K562 (cell line): ENCODE results near the gene NUMB. TPM values are rescaled to one million over a fixed set of nuclear protein-coding genes. Genes with fewer than 3 reads are reported as not detected.
A peak's percentile ranks its signal among the peaks of the same experiment; 100 is the strongest.

Experiments used
- FIP1L1 ChIP-seq: fragments of 200-400 bp; formaldehyde crosslinking; IDR thresholded peaks from 2 replicates; pipeline ENCODE4 v1.6.1; 2018; ENCODE audit warnings: mild to moderate bottlenecking, low read depth, low read length; ENCODE audit not compliant: poor library complexity, severe bottlenecking
- L3MBTL2 ChIP-seq: fragments of 450-650 bp; IDR thresholded peaks from 2 replicates; pipeline ENCODE4 v1.6.1; 2016; ENCODE audit warnings: mild to moderate bottlenecking, moderate library complexity
- MGA ChIP-seq: fragments of 450-650 bp; IDR thresholded peaks from 2 replicates; pipeline ENCODE4 v1.6.1; 2016; ENCODE audit warnings: mild to moderate bottlenecking, moderate library complexity
- MITF ChIP-seq: IDR thresholded peaks from 2 replicates; pipeline ENCODE4 v1.6.1; 2014; ENCODE audit warnings: antibody characterized with exemption
- NFRKB ChIP-seq: fragments of 450-650 bp; IDR thresholded peaks from 2 replicates; pipeline ENCODE4 v1.6.1; 2016; ENCODE audit warnings: low read depth
- RBFOX2 ChIP-seq: fragments of 200-400 bp; formaldehyde crosslinking; IDR thresholded peaks from 2 replicates; pipeline ENCODE4 v1.6.1; 2017; ENCODE audit warnings: low read depth, mild to moderate bottlenecking, low read length, moderate library complexity
- YY1 ChIP-seq, 3 experiments: IDR thresholded peaks; 2 replicates each; pipeline ENCODE4 v1.6.1; 2011; ENCODE audit warnings: low read length in 2 of 3, mild to moderate bottlenecking in 2 of 3, moderate library complexity in 2 of 3, borderline replicate concordance in 1 of 3, control low read depth in 1 of 3, low read depth in 1 of 3; ENCODE audit not compliant: insufficient read depth in 3 of 3, insufficient replicate concordance in 2 of 3, control insufficient read depth in 1 of 3, insufficient read length in 1 of 3; ENCODE audit errors: extremely low read depth in 1 of 3
- ZBTB9 ChIP-seq: fragments of 450-650 bp; formaldehyde crosslinking; IDR thresholded peaks from 2 replicates; pipeline ENCODE4 v1.4.0; 2020; ENCODE audit warnings: mild to moderate bottlenecking, moderate library complexity
- ZNF282 ChIP-seq: sonication (generic); formaldehyde crosslinking; IDR thresholded peaks from 2 replicates; pipeline ENCODE4 v1.8.1; 2023; ENCODE audit warnings: missing genetic modification reagents
- polyA plus RNA-seq, 8 experiments: library from polyadenylated mRNA; depleted of rRNA in 4 of 8; stranded (reverse) in 5 of 8; unstranded in 3 of 8; fragments of >200 nt; fragmentation: Nextera tagmentation in 2 of 8; fragmentation: Illumina TruSeq in 1 of 8; extraction: Ambion mirVana in 2 of 8; extraction: Trizol in 1 of 8; gene quantifications; 2 replicates each; pipeline versions ENCODE4 v1.2.1 to v1.2.3, GENCODE V29; 2011 to 2014; ENCODE audit warnings: inconsistent platforms in 1 of 8, missing spikeins in 1 of 8
- total RNA-seq, 7 experiments: library from RNA; depleted of rRNA in 6 of 7; stranded (reverse); fragments of >200 nt in 6 of 7; fragmentation: Illumina TruSeq in 2 of 7; extraction: Trizol in 2 of 7; gene quantifications; 2 replicates each; pipeline versions ENCODE4 v1.2.1 to v1.2.3, GENCODE V29; 2011 to 2021; ENCODE audit warnings: low replicate concordance in 1 of 7

The NUMB gene
- total and polyA plus RNA-seq, 9 of the 15 experiments (the other 6 are each of a cell fraction or from before 2014, with no cell fraction given): 13.5 to 54.0 (median 32.3) TPM

GRCh38 chr14:73491256-73492042 lies 33.1 kb upstream of the NUMB start (continued):
- TF ChIP-seq ZNF282 (CRISPR knock-in tag) (0 out of 2 replicates have a peak, but pooled peaks have one; percentile 62), YY1 (IDR thresholded peaks at IDR 0.05; ENCODE audit: borderline replicate concordance in 1 of 3, control insufficient read depth in 1 of 3, extremely low read depth in 1 of 3, insufficient read depth in 3 of 3, insufficient read length in 1 of 3, insufficient replicate concordance in 2 of 3, low read depth in 1 of 3, low read length in 2 of 3) (peak in 1 of 3 experiments; percentile 65), L3MBTL2 (peak; percentile 14), MGA (peak; percentile 64), MITF (no peak), ZBTB9 (CRISPR knock-in tag) (0 out of 2 replicates have a peak, but pooled peaks have one; percentile 16), FIP1L1 (peak; percentile 11), RBFOX2 (peak; percentile 7; the same call in 1 of the 2 replicates), NFRKB (no peak)
